ENCODE results near the gene SPEF1. TPM values are rescaled to one million over a fixed set of nuclear protein-coding genes. Genes with fewer than 3 reads are reported as not detected.

SPEF1 gene
- total RNA-seq, 4 donors from 2014 or later, result not detected

DNA sequence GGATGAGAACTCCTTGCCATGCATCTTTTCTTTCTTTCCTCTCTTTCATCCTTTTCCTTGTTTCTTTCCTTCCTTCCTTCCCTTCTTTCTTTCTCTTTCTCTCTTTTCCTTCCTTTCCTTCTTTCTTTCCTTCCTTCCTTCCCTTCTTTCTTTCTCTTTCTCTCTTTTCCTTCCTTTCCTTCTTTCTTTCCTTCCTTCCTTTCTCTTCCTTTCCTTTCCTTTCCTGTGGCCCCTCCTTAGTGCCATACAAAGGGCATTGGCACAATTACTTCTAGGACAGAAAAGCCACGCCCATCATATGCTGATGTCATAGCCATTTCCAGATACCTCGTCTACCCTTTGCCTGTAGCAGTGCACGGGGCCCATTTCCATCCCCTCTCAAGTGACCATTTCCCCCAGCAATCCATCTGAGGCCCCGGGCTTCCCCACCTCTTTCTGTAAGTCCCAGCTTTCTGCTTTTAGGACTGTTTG lies 7.5 kb upstream of the SPEF1 start:
- 54 to 100% methylated on average over 1 to 4 of the region's 4 CpGs for WGBS, 2 donors (ENCODE audit: low coverage in 1 of 2)
- no peak for TF ChIP-seq POLR2AphosphoS5 (IDR thresholded peaks at IDR 0.05)
- no peak for TF ChIP-seq POLR2A (IDR thresholded peaks at IDR 0.05)
- TF ChIP-seq EP300 (IDR thresholded peaks at IDR 0.05), result no peak
- TF ChIP-seq, protein P1, sequence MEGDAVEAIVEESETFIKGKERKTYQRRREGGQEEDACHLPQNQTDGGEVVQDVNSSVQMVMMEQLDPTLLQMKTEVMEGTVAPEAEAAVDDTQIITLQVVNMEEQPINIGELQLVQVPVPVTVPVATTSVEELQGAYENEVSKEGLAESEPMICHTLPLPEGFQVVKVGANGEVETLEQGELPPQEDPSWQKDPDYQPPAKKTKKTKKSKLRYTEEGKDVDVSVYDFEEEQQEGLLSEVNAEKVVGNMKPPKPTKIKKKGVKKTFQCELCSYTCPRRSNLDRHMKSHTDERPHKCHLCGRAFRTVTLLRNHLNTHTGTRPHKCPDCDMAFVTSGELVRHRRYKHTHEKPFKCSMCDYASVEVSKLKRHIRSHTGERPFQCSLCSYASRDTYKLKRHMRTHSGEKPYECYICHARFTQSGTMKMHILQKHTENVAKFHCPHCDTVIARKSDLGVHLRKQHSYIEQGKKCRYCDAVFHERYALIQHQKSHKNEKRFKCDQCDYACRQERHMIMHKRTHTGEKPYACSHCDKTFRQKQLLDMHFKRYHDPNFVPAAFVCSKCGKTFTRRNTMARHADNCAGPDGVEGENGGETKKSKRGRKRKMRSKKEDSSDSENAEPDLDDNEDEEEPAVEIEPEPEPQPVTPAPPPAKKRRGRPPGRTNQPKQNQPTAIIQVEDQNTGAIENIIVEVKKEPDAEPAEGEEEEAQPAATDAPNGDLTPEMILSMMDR (IDR thresholded peaks at IDR 0.05), result no peak
- H3K27me3 ChIP-seq, result no peaks in the 10 kb centered on the region
- peak overlapping the region in 1 of 4 donors; percentile 22 for H3K27ac ChIP-seq
- peaks cover 0 to 10% of the 10 kb centered on the region in 2 donors for H3K36me3 ChIP-seq
- no peak for ATAC-seq
- H3K4me1 ChIP-seq, result peaks cover 2 to 43% (median 25%) of the 10 kb centered on the region in 3 donors
- H3K4me3 ChIP-seq, result no peak overlapping the region
- no peaks in the 10 kb centered on the region for H3K9me3 ChIP-seq

DNA sequence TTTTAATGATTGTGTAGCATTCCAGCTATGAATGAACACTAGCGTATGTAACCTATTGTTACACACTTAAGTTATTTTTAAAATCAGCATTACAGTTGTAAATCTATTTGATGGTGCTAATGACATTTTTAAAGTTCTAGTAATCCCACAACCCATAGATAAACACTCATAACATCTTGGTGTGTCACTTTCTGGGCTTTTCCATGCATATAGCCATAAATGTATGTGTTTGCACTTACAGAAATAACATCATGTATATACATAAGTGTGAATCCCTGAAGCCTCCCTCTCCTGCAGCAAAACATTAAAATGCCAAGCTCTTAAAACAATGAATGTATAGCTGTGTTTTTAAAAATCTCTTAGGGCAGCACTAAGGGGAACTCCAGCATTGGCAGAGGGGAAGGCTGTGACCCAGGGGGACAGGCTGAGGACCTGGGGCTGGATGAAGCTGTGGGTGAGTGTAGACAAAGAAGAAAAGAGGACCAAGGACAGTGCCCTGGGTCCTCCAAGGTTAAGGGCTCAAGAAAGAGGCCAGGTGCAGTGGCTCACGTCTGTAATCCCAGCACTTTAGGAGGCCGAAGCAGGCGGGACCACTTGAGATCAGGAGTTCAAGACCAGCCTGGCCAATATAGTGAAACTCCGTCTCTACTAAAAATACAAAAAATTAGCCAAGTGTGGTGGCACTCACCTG lies 6.2 kb upstream of the SPEF1 start:
- Histone ChIP-seq H3K27me3 (no peaks in the 10 kb centered on the region), H3K4me3 (peak overlapping the region in 1 of 2 donors; percentile 75), H3K4me1 (peaks cover 2 to 56% (median 31%) of the 10 kb centered on the region in 3 donors), H3K36me3 (peaks cover 0 to 22% of the 10 kb centered on the region in 2 donors), H3K27ac (peak overlapping the region in 2 of 4 donors; percentile 43 to 88), H3K9me3 (no peaks in the 10 kb centered on the region)
- ATAC-seq, result no peak
- WGBS, 2 donors (ENCODE audit: low coverage in 1 of 2), result 58 to 64% methylated on average over 5 of the region's 5 CpGs
- no peak for TF ChIP-seq EP300 (IDR thresholded peaks at IDR 0.05)
- TF ChIP-seq, protein P1 (IDR thresholded peaks at IDR 0.05), result no peak
- no peak for TF ChIP-seq POLR2AphosphoS5 (IDR thresholded peaks at IDR 0.05)
- no peak for TF ChIP-seq POLR2A (IDR thresholded peaks at IDR 0.05)

DNA sequence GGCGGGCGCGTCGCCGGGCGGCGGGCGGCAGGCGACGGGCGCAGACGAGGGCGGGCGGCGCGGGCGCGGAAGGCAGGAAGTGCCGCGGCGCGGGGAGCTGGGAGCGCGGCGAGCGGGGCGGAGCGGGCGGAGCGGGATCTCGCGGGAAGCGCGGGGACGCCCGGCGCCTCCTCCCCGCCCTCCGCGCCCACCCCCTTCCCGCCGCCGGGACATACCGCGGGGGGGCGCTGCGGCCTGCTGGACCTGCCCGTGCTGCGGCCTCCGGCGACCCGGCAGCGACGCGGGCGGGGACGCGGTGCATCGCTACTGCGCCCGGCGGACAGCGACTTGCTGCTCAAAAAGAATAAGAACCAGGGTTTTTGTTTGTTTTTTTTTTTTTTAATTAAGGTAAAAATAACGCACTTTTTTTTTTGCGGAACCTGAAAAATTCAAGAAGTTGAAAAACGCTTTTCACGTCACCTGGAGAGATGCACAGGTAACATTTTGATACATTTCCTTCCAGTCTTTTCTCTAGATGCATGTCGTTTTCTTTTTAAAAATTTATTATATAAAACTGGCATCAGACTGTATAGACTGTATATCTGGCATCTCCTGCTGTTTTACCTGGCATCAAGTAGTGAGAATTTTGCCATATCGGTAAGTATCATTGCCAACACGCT lies 5.5 kb upstream of the SPEF1 start, which contains the start of gene CENPB:
CENPB (minus strand) TSS at position 76 of the 659 bp plus-strand sequence. CDS start 257 bp downstream, outside the sequence.
- WGBS, 2 donors (ENCODE audit: low coverage in 1 of 2), result 9 to 18% methylated on average over 7 to 13 of the region's 70 CpGs
- H3K4me1 ChIP-seq, result peaks cover 2 to 59% (median 31%) of the 10 kb centered on the region in 3 donors
- ATAC-seq, result peak; percentile 94

DNA sequence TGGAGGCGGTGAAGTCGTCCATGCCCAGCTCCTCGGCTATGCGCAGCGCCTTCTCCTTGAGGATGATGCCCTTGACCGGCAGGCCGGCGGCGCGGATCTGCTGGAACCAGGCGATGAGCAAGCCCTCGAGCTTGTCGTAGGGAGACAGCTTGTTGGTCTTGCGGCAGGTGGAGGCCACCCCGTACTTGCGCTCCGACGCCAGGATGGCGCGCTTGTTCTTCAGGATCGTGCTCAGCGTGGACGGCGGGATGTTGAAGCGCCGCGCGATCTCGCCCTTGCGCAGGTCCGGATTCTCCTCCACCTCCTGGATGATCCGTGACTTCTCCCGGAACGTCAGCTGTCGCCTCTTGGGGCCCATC lies 4.9 kb upstream of the SPEF1 start:
- ATAC-seq, result peak; percentile 44

More for the DNA sequence above, 5.5 kb upstream of the SPEF1 start, which contains the start of gene CENPB:
- peak within 1 kb of the TSS; percentile 42 to 75 for H3K4me3 ChIP-seq
- peak within 1 kb of the TSS; percentile 21 to 88 (median 84) for H3K27ac ChIP-seq
- H3K9me3 ChIP-seq, result no peaks in the 10 kb centered on the region
- TF ChIP-seq POLR2A (IDR thresholded peaks at IDR 0.05) (no peak), POLR2AphosphoS5 (IDR thresholded peaks at IDR 0.05) (no peak), EP300 (IDR thresholded peaks at IDR 0.05) (no peak)
- TF ChIP-seq, protein P1 (IDR thresholded peaks at IDR 0.05), result peak in 3 of 4 experiments; percentile 79 to 88 (median 86)
- peaks cover 0 to 23% of the 10 kb centered on the region in 2 donors for H3K36me3 ChIP-seq
- H3K27me3 ChIP-seq, result no peaks in the 10 kb centered on the region

More for the DNA sequence above, 4.9 kb upstream of the SPEF1 start:
- no CpG with 5 or more reads among the region's 35 CpGs for WGBS, 2 donors (ENCODE audit: low coverage in 1 of 2)
- Histone ChIP-seq H3K27ac (peak overlapping the region; percentile 21 to 88 (median 84)), H3K4me1 (peaks cover 2 to 66% (median 31%) of the 10 kb centered on the region in 3 donors), H3K27me3 (no peaks in the 10 kb centered on the region), H3K9me3 (no peaks in the 10 kb centered on the region), H3K4me3 (peak overlapping the region; percentile 42 to 75), H3K36me3 (peaks cover 0 to 23% of the 10 kb centered on the region in 2 donors)
- TF ChIP-seq POLR2AphosphoS5 (IDR thresholded peaks at IDR 0.05) (no peak), POLR2A (IDR thresholded peaks at IDR 0.05) (no peak), EP300 (IDR thresholded peaks at IDR 0.05) (no peak)
- TF ChIP-seq, protein P1 (IDR thresholded peaks at IDR 0.05), result no peak
